ENCODE data around the gene FGGY. TPM values are rescaled to one million over a fixed set of nuclear protein-coding genes. Genes with fewer than 3 reads are reported as not detected.

FGGY gene
- total and polyA plus RNA-seq, 4 donors: 16.0 to 67.0 (median 43.4) TPM

- TF ChIP-seq ZBTB33 (IDR thresholded peaks at IDR 0.05): no peak
- no peak for TF ChIP-seq FOXA1 (IDR thresholded peaks at IDR 0.05)
- TF ChIP-seq JUND (IDR thresholded peaks at IDR 0.05): no peak
- TF ChIP-seq RXRA (IDR thresholded peaks at IDR 0.05): no peak
- TF ChIP-seq GABPA (IDR thresholded peaks at IDR 0.05 in 1 of 2, conservative IDR thresholded peaks at IDR 0.05 in 1 of 2): no peak
- no peak for TF ChIP-seq FOXA2 (IDR thresholded peaks at IDR 0.05)
Measured at GRCh38 chr1:59742526-59742925, 445.6 kb downstream of the FGGY start (continued).

GRCh38 chr1:59743324-59744091 lies 446.6 kb downstream of the FGGY start:
- Histone ChIP-seq H3K4me1 (ENCODE audit: control insufficient read depth in 4 of 4, insufficient read depth in 4 of 4, low read length in 3 of 4) (peaks cover 0 to 6% (median 2%) of the 10 kb centered on the region in 4 donors), H3K36me3 (ENCODE audit: control insufficient read depth in 4 of 4, insufficient read depth in 3 of 4, low read depth in 1 of 4, low read length in 3 of 4) (peaks cover 0 to 11% (median 2%) of the 10 kb centered on the region in 4 donors), H3K27ac (ENCODE audit: low read depth in 1 of 2, low read length in 2 of 2) (peak overlapping the region; percentile 10 to 37), H3K27me3 (ENCODE audit: control insufficient read depth in 4 of 4, insufficient read depth in 4 of 4, low read length in 3 of 4) (no peaks in the 10 kb centered on the region), H3K4me3 (ENCODE audit: low read depth in 1 of 3, low read length in 3 of 3) (no peak overlapping the region), H3K9me3 (ENCODE audit: control insufficient read depth in 4 of 4, low read length in 3 of 4) (no peaks in the 10 kb centered on the region), H3K9ac (ENCODE audit: low read depth in 1 of 2, low read length in 2 of 2) (no peak overlapping the region)
- DNase-seq (ENCODE audit: low spot score): no peak
- 62% methylated on average over 3 of the region's 3 CpGs for WGBS
- TF ChIP-seq SP1 (IDR thresholded peaks at IDR 0.05) (peak; percentile 28), RAD21 (IDR thresholded peaks at IDR 0.05) (peak in 1 of 2 donors; percentile 2), NR2F2 (IDR thresholded peaks at IDR 0.05) (peak; percentile 43), MAX (IDR thresholded peaks at IDR 0.05) (peak; percentile 43), FOXA1 (IDR thresholded peaks at IDR 0.05) (no peak), GABPA (IDR thresholded peaks at IDR 0.05 in 1 of 2, conservative IDR thresholded peaks at IDR 0.05 in 1 of 2) (no peak), REST (IDR thresholded peaks at IDR 0.05) (no peak), RXRA (IDR thresholded peaks at IDR 0.05) (peak in 1 of 2 donors; percentile 10)

- Histone ChIP-seq H3K9me3 (ENCODE audit: control insufficient read depth in 4 of 4, low read length in 3 of 4) (no peaks in the 10 kb centered on the region), H3K4me3 (ENCODE audit: low read depth in 1 of 3, low read length in 3 of 3) (no peak overlapping the region), H3K27ac (ENCODE audit: low read depth in 1 of 2, low read length in 2 of 2) (no peak overlapping the region), H3K4me1 (ENCODE audit: control insufficient read depth in 4 of 4, insufficient read depth in 4 of 4, low read length in 3 of 4) (peaks cover 0 to 2% (median 0%) of the 10 kb centered on the region in 4 donors), H3K9ac (ENCODE audit: low read depth in 1 of 2, low read length in 2 of 2) (no peak overlapping the region), H3K27me3 (ENCODE audit: control insufficient read depth in 4 of 4, insufficient read depth in 4 of 4, low read length in 3 of 4) (no peaks in the 10 kb centered on the region), H3K36me3 (ENCODE audit: control insufficient read depth in 4 of 4, insufficient read depth in 3 of 4, low read depth in 1 of 4, low read length in 3 of 4) (peaks cover 0 to 4% (median 2%) of the 10 kb centered on the region in 4 donors)
- no peak for TF ChIP-seq RXRA (IDR thresholded peaks at IDR 0.05)
- no peak for TF ChIP-seq ZBTB33 (IDR thresholded peaks at IDR 0.05)
- TF ChIP-seq CTCF (IDR thresholded peaks at IDR 0.05; ENCODE audit: low read depth, low read length, missing input control): no peak
- TF ChIP-seq SP1 (IDR thresholded peaks at IDR 0.05): no peak
- TF ChIP-seq MAX (IDR thresholded peaks at IDR 0.05): no peak
- no peak for TF ChIP-seq JUND (IDR thresholded peaks at IDR 0.05)
- TF ChIP-seq RAD21 (IDR thresholded peaks at IDR 0.05): no peak
- no peak for TF ChIP-seq ATF3 (IDR thresholded peaks at IDR 0.05)
- TF ChIP-seq FOXA1 (IDR thresholded peaks at IDR 0.05): no peak
- no peak for DNase-seq (ENCODE audit: low spot score)
- 88% methylated on average over 2 of the region's 2 CpGs for WGBS
Measured at GRCh38 chr1:59747420-59748024, 450.6 kb downstream of the FGGY start.

Measured in liver (tissue), 9 donors.